GM12865 (cell line): Measurements from ENCODE around the gene ARMC6.

Experiments used
- DNase-seq: peaks from one replicate; pipeline ENCODE4 v3.0.0; 2010; ENCODE audit warnings: low read depth
- H3K4me3 ChIP-seq: 2 replicates; pipeline ENCODE4 v1.5.1; 2011; ENCODE audit warnings: mild to moderate bottlenecking, low read depth, low read length, control low read depth
- TF ChIP-seq, protein P1 (sequence below): IDR thresholded peaks from 2 replicates; pipeline ENCODE4 v1.5.1; 2011; ENCODE audit warnings: low read length, control low read depth, low read depth, inconsistent platforms; ENCODE audit not compliant: insufficient read depth; ENCODE audit errors: missing control alignments

Gene ARMC6

GRCh38 chr19:19057720-19058119, 24.3 kb downstream of the ARMC6 start:
- no peak overlapping the region for H3K4me3 ChIP-seq
- TF ChIP-seq, protein P1, sequence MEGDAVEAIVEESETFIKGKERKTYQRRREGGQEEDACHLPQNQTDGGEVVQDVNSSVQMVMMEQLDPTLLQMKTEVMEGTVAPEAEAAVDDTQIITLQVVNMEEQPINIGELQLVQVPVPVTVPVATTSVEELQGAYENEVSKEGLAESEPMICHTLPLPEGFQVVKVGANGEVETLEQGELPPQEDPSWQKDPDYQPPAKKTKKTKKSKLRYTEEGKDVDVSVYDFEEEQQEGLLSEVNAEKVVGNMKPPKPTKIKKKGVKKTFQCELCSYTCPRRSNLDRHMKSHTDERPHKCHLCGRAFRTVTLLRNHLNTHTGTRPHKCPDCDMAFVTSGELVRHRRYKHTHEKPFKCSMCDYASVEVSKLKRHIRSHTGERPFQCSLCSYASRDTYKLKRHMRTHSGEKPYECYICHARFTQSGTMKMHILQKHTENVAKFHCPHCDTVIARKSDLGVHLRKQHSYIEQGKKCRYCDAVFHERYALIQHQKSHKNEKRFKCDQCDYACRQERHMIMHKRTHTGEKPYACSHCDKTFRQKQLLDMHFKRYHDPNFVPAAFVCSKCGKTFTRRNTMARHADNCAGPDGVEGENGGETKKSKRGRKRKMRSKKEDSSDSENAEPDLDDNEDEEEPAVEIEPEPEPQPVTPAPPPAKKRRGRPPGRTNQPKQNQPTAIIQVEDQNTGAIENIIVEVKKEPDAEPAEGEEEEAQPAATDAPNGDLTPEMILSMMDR, result no peak
- no peak for DNase-seq

DNA sequence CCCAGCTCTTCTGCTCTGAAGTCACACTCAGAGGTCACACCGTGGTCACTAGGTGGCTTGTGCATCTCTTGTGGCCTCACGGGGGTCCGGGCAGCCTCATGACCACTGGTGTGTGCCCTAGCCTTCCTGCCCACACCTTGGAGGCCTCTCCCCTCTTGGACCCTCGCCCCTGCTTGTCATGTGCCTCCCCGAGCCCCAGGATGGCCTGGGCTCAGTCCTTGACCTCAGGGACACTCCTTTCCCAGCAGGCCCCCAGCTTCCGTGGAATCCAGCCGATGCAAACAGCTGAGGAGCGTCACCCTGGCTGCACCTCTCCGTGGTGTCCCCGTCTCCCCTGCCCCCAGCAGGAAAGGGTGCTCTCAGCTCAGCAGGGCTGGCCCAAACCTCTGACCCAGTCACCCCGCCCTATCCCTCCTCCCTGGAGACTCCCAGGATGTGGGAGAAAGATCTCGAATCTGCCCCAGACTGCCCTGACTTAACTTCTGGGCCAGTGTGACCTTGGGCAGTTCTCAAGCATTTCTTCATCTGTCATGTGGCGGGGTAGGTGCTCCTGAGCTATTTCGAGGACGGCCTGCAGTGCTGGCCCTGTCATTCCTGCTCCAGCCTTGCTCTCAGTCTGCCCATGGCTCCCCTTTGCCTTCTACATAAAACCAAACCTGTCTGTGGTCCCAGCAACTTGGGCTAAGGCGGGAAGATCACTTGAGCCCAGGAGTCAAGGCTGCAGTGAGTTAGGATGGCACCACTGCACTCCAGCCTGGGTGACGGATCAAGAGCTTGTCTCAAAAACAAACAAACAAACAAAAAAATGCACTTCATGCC, 25.8 kb downstream of the ARMC6 start:
- no peak overlapping the region for H3K4me3 ChIP-seq
- TF ChIP-seq, protein P1, result no peak
- DNase-seq, result no peak

DNA sequence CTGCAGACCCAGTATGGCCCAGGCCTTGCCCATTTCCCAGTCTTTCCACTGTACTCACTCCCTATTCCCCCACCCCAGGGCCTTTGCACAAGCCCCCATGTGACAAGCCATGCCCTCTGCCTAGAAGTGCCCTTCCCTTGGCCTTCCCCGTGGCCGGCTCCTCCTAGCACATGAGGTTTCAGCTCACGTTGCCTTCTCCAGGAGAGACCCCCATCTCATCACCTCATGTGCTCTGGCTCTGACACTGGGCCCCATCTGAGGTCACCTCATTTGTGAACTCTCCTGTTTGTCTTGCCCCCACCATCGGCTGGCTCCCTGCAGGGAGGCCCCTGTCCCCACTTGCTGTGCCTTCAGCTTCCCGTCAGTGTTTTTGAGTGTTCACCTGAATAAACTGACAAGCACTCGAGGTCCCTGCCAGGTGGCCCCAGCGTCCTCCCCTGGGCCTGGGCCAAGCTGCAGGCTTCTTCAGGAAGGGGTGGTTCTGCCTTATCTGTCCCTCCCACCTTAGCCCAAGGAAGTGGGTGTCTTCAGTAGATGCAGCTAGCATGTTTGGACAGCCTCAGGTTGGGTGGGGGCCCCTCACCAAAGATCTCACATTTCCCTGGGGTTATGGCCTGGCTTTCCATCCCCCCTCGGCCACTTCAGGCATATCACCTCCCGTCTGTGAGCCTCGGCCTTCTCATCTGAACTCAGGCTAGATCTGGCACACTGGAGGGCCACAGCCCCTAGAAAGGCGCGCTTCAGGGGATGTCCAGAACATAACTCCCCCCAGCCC, 26.6 kb downstream of the ARMC6 start:
- no peak for DNase-seq
- H3K4me3 ChIP-seq, result no peak overlapping the region
- TF ChIP-seq, protein P1, result no peak

DNA sequence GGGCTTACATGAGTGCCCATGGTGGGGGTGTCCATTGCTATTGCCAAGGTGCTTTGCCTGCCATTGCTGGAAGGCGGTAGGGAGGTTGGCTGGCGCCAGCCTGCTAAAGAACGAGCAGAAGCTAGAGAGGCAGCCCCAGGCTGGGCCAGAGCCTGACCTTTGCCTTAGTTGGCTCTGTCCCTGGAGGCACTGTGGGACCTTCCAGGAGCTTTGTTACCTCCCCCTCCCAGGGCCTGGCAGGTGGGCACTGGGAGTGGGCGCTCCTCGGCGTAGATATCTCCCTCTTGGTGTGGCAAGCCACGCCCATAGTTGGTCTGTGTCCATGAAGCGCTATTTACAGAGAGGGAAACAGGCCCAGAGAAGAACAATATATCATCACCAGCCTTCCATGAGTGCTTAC, 28.1 kb downstream of the ARMC6 start:
- no peak for DNase-seq
- H3K4me3 ChIP-seq, result no peak overlapping the region
- TF ChIP-seq, protein P1, result no peak

DNA sequence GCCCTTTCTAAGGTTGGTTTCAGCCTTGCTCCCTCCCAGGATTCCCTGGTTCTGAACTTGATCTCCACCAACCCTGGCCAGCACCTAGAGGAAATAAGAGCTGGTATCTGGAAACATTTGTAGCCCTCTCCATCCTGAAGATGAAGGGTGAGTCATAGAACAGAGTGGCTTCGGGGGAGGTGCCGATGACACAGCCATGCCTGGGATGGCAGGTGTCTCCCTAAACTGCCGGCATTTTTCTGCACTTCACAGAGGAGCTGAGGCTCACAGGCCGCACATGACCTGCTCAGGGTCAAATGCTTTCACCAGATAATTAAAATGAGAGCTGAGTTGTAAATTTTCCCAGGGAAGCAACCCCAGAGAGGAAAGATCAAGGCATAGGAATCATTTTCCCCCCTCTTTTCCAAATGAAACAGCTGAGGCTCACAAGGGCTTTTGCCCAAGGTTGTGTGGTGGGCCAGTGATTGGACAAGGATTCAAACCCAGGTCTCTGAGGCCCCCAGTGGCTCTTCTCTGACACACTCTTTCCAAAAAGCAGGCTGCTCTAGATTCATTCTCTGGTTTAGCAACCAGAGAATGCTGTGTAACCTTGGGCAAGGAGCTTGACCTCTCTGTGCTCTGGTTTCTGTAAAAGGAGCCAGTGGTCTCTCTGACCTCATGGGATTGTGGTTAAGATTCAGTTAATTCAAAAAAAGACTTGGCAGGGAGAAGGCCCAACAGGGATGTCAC, 29.2 kb downstream of the ARMC6 start:
- TF ChIP-seq, protein P1, result no peak
- DNase-seq, result no peak
- peak overlapping the region; percentile 62 for H3K4me3 ChIP-seq

DNA sequence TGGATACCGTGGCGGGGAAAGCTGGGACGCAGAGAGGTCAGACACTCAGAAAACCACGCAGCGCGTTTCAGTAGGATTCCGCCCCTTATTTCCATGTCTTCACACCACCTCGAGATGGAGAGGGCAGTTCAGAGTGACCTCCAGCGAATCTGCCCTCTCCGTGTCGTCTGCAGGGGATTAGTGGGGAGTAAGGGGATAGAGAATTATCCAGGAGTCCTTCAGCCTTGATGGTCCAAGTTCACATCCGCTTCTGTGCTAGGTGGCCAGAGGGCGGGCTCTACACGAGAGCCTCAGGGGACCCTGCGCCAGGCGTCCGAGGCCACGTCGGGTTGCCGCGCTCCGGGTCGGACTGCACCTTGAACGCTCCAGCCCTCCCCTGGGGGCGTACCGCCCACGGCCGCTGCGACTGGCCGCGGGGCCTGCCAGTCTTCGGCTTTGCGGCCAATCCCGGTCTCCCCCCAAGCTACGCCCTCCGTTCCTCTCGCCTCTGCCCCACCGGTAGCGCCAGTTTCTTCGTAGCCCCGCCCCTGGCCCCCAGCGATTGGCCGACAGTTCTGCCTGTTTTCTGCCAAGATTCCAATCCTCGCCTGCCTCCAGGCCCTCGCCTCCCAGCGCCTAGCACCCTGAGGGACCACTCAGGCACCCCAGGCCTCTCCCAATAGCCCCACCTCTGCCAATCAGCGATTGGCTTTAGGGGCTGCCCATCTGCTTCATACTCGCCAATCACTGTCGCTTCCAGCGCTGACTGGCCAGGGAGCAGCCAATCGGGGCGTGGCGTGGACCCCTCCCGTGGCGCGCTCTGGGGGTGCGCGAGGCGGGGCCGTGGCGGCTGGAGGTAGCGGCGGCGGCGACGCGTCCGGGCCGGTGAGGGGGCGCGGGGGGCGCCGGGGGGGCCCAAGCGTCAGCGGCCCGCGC, 30.0 kb downstream of the ARMC6 start, which contains the start of gene SLC25A42:
SLC25A42 (plus strand) TSS at position 812 of the 915 bp plus-strand sequence. CDS start 32,131 bp downstream, outside the sequence.
- peak within 1 kb of the TSS; percentile 82 for H3K4me3 ChIP-seq
- TF ChIP-seq, protein P1, result no peak

More for the DNA sequence above, 30.0 kb downstream of the ARMC6 start, which contains the start of gene SLC25A42:
- DNase-seq, result peak; percentile 100
